GM12892 (cell line): ENCODE data around the gene ZNF793.

Experiments used
- POLR2A ChIP-seq: IDR thresholded peaks from 2 replicates; pipeline ENCODE4 v1.6.1; 2011; ENCODE audit warnings: low read depth, low read length, control low read depth
- POLR2AphosphoS5 ChIP-seq: IDR thresholded peaks from 2 replicates; pipeline ENCODE4 v1.6.1; 2011; ENCODE audit warnings: low read depth, low read length, control low read depth
- TAF1 ChIP-seq: IDR thresholded peaks from 2 replicates; pipeline ENCODE4 v1.6.1; 2011; ENCODE audit warnings: low read depth, mild to moderate bottlenecking, control low read depth, low read length, borderline replicate concordance

DNA sequence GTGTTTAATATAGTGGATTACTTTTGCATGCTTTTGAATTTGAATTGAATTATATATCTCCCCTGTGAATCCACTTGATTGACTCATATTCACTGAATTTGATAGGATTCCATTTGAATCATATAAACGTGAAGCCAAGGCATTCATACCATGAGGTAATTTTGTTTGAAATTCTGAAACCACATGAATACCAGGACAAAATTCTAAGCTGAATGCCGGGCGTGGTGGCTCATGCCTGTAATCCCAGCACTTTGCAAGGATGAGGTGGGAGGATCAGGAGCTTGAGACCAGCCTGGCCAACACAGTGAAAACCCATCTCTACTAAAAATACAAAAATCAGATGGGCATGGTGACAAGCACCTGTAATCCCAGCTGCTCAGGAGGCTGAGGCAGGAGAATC lies 4.4 kb downstream of the ZNF793 start:
- TF ChIP-seq POLR2AphosphoS5 (no peak), POLR2A (no peak), TAF1 (no peak)
